ENCODE measurements around the gene VWA5B2.

The VWA5B2 gene

DNA sequence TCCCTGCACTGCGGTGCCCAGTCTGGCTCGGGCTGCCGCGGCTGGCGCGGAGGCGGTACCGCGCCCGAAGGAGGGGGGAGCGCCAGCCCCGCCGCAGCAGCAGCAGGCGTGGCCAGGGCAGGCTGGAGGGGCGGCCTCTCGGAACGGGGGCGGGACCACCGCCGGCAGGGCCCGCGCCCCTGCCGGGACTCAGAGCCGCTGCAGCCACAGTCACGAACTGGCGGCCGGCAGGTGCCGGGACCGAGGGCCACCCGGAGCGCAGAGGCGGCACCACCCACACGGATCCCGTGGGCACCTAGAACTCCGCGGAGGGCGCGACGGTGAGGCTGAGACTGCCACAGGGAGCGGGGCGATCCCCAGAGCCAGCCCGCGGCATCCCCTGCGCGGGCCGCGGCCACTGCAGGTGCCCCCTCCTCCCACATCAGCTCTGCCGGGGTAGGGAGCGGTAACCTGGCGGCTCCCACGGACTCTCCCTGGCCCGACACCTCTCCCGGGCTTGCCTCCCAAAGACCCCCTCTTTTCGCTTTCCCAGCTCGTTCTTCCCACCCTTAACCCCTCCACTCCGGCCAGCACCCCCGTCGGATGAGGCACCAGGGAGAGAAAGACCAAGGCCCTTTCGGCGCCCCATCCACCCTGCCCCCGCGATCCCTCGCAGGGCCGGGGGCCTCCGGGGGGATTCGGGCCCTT, at the start of gene VWA5B2:
Gene VWA5B2 (plus strand): TSS at position 192 of the 687 bp plus-strand sequence. CDS start 944 bp downstream, outside the sequence.
- peak; percentile 6 for DNase-seq (ENCODE audit: low read depth)

DNA sequence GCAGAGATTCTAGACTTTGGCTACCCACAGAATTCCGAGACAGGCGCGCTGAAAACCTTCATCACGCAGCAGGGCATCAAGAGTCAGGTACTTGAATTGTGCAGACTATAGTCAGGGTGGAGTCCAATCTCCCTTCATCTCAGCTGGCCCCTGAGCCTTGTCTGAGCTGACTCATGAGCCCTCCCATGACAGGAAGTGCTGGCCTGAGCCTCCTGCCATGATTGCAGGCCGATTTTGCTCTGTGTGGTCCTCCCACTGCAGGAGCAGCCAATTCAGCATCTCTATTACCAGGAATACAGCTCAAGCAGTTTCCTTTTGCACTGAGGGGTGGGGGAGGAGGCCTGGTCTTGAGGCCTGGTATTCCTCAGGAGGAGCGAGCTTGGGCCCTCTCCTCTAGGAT, 49.2 kb upstream of the VWA5B2 start:
- peak; percentile 64 for DNase-seq (ENCODE audit: low read depth)

DNA sequence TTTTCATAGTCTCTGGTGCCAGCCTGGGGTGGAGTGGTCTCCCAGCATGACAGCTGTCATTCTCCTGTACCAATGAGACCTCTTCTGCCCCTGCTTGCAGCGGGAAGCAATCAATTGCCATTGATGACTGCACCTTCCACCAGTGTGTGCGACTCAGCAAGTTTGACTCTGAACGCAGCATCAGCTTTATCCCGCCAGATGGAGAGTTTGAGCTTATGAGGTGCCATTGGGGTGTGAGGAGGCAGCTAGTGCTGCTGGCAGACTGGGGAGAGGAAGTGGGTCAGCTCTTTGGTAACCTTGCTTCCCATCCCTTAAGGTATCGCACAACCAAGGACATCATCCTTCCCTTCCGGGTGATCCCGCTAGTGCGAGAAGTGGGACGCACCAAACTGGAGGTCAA, 47.8 kb upstream of the VWA5B2 start:
- DNase-seq (ENCODE audit: low read depth): no peak

DNA sequence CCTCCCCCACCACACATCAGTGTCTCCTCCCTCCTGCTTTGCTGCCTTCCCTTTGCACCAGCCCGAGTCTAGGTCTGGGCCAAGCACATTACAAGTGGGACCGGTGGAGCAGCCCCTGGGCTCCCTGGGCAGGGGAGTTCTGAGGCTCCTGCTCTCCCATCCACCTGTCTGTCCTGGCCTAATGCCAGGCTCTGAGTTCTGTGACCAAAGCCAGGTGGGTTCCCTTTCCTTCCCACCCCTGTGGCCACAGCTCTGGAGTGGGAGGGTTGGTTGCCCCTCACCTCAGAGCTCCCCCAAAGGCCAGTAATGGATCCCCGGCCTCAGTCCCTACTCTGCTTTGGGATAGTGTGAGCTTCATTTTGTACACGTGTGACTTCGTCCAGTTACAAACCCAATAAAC, 45.7 kb upstream of the VWA5B2 start:
- DNase-seq (ENCODE audit: low read depth): no peak

DNA sequence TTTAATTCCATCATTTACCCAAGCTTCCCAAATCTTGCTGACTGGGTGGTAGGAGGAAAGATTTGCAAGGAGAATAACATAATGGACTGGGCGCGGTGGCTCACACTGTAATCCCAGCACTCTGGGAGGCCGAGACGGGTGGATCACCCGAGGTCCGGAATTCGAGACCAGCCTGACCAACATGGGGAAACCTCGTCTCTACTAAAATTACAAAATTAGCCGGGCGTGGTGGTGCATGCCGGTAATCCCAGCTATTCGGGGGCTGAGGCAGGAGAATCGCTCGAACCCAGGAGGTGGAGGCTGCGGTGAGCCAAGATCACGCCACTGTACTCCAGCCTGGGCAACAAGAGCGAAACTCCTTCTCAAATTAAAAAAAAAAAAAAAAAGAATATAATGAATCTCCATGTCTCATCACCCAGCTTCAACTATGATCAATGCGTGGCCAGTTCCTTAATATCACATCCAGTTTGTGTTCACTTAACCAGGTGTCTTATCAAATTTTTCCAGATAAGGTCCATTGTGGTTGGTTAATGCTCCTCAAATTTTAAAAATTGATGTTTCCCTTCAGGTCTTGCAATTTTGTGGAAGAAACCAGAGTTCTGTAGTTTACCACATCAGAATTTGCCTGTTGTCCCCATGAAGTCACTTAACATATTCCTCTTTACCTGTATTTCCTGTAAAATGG, 44.7 kb upstream of the VWA5B2 start:
- no peak for DNase-seq (ENCODE audit: low read depth)

DNA sequence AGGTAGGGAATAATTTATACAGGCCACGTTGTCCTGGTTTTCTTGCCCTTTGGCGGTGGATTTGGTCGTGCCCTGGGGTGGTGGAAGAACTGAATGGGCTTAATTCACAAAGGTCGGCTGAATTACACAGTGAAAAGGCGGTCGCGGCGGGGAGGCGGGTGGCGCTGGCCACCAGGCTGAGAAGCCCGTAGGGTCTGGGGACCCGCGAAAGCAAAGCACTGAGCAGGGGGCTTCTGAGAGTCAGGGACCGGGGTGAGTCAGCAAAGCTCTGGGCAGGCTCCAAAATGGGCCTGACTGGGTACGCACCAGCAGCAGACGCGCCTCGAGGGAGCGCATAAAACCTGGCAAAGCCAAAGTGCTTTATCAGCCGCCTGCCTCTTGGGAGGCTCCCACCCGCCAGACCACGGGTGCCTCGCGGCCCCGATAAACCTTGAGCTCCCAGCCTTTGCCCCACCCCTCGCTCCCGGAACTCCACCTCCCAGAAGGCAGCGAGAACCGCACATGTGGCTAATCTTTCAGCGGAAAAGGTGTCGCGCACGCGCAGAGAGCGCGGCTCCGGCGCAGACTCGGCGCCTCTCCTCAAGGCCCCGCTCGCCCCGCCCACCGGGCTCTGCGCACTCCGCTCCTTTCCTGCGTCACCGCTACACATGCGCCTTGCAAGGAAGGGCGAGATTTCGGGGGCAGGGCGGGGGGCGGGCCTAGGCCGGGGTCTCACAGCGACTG, 43.8 kb upstream of the VWA5B2 start:
- DNase-seq (ENCODE audit: low read depth): peak; percentile 98

DNA sequence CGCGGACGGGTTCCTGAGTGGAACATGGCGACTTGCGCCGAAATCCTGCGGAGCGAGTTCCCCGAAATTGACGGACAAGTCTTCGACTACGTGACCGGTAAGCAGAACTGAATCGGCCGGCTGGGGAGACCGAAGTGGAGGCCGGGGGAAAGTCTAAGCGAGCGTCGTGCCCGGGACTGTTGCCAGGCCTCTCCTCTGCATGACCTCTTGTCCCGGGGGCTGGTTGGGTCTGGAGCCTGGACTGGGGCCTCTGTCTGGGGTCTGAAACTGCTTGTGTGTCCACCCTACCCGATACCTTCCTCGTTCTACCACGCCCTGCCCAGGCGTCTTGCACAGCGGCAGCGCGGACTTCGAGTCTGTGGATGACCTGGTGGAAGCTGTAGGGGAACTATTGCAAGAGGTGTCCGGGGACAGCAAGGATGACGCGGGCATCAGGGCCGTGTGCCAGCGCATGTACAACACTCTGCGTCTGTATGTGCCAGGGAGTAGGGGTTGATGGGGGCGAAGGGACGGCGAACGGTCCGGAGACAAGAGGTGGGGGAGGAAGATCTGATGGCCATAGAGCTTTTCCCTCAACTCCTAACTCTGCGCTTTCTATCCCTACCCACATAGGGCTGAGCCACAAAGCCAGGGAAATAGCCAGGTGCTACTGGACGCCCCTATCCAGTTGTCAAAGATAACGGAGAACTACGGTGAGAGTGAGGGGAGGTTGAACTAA, 43.0 kb upstream of the VWA5B2 start, which contains the start of gene ABCF3:
Gene ABCF3 (plus strand): TSS at position 16 of the 718 bp plus-strand sequence. CDS start 9 bp downstream, at position 25.
- DNase-seq (ENCODE audit: low read depth): peak; percentile 34

DNA sequence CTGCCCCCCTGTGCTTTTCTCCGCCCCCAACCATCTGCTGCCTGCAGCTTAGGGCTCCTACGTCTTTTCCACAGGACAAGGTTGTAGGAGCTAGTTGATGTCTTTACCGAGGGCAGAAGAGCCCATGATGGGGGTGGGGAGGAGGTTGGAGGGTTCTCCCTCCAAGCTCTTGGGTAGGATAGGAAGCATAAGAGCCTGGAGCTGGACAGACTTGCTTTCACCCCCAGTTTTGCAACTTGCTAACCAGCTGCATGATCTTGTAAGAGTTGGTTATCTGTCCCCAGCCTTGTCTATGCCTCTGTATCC, 42.5 kb upstream of the VWA5B2 start:
- DNase-seq (ENCODE audit: low read depth): no peak

DNA sequence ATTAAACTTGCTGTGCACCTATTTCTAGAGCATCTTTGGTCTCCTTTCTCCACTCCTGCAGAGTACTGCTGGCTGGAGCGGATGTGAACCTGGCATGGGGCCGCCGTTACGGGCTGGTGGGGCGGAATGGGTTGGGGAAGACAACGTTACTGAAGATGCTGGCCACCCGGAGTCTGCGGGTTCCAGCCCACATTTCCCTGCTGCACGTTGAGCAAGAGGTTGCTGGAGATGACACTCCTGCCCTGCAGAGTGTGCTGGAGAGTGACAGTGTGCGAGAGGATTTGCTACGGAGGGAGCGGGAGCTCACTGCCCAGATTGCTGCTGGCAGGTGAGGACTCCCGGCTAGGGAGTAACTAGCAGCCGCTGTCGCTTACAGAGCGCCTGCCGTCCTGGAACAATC, 41.3 kb upstream of the VWA5B2 start:
- no peak for DNase-seq (ENCODE audit: low read depth)

DNA sequence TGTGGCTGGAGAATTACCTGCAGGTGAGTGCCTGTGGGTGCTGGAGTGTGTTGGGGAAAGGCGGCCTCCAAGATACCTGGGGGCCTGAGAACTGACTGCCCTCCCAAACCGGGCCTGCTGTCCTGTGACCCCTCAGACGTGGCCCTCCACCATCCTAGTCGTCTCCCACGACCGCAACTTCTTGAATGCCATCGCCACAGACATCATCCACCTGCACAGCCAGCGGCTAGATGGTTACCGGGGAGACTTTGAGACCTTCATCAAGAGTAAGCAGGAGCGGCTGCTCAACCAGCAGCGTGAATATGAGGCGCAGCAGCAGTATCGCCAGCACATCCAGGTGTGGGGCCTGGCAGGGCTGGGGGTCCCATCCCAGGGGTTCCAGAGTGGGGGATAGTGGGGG, 40.0 kb upstream of the VWA5B2 start:
- no peak for DNase-seq (ENCODE audit: low read depth)

DNA sequence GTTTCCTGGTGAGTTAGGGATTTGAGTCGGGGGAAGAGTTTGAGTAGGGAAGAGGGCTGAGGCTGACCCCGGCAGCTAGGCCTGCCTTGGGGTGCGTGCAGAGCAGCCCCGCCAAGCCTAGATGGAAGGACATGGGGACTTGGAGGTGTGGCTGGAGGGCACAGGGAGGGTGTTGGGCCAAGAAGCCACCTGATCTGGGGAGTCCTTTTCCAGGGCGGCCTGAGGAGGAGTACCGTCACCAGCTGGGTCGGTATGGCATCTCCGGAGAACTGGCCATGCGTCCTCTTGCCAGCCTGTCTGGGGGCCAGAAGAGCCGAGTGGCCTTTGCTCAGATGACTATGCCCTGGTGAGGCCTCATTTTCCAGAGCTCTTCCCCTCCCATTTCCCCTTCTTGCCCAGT, 36.5 kb upstream of the VWA5B2 start:
- no peak for DNase-seq (ENCODE audit: low read depth)

DNA sequence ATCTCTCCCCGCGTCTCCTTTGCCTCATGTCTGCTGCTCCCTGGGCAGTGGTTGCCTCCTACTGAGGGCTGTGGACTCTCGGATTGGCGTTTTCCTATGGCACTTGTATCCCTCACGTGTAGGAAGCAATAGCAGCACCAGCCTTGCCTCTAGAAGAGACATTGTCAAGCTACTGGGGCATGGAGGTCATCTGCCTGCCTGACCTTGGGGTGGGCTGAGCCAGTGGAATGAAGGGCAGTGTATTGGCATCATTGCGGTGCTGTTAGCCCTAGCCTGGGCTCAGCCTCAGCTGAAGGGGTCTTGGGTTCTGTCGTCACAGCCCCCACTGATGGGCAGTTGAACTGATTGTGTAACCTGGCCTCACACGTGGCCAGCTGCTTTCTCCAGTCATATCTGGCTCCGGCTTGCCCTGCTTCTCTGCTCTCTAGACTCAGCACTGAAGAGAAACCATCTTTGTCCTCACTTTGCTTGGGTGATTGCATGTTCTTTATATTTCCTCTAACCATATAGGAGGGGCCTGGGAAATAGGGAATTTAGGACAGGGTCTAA, 35.3 kb upstream of the VWA5B2 start:
- DNase-seq (ENCODE audit: low read depth): no peak

DNA sequence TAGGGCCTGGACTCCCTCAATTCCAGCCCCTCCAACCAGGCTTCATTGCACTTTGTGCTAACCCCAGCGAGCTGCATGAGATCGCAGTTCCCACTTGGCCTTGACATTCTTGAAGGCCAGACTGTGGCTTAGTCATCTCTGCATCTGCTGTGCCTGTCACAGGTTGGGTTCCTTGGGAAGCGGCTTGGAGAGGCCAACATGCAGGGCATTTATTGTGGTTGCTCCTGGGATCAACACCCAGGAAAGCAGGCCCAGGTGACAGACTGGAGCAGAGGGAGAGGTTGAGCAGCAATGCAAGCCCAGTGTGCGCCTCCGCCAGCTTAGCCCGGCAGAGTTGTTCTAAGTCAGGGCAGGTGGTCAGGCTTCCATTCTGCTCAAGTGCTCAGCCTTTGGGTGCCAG, 32.8 kb upstream of the VWA5B2 start:
- DNase-seq (ENCODE audit: low read depth): peak; percentile 68

DNA sequence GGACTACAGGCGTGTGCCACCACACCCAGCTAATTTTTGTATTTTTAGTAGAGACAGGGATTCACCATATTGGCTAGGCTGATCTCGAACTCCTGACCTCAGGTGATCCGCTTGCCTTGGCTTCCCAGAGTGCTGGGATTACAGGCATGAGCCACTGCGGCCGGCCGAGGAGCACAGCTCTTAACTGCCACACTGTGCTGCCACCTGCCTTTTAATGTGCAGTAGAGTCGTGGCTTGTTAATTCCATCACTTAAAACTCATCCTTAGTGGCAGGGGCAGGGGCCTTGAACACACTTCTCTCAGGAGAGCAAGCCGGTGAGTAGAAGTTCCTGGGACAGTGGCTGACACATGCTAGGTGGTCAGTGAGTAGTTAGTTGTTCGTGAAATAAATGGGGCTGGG, 30.9 kb upstream of the VWA5B2 start:
- DNase-seq (ENCODE audit: low read depth): no peak

DNA sequence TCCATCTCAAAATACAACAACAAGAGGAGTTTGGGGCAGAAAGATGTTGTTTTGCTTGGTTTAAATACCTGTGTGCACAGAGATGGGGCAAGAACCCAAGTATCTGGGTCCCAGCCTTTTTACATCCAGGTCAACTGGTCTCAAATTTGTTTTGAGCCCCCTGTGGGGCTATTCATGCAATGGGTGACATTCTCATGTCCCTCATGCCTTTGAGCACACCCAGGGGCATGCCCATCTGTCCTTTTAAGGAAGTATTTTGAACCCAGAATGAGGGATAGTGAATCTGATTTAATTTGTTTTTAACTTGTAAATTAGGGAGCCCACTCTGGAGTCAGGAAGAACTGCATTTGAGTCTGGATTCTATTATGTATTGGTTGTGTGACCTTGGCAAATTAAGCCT, 28.6 kb upstream of the VWA5B2 start:
- DNase-seq (ENCODE audit: low read depth): no peak

DNA sequence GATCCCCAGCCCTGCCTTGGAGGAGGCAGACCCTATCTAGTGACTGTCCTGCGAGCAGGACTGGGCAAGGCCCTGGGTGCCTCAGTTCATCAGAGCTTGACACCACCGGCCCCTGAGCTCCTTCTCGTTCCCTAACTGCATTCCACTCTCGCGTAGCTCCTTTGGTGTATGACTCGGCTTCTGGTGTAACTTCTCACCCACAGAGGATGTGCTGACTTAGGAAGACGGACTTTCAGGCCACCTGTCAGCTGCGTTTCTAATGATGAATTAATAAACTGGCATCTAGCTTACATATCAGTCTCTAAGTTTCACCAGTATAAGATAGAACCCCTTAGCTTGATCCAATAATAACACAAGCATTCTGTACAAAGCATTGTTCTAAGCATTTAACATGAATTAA, 25.9 kb upstream of the VWA5B2 start:
- peak; percentile 40 for DNase-seq (ENCODE audit: low read depth)

DNA sequence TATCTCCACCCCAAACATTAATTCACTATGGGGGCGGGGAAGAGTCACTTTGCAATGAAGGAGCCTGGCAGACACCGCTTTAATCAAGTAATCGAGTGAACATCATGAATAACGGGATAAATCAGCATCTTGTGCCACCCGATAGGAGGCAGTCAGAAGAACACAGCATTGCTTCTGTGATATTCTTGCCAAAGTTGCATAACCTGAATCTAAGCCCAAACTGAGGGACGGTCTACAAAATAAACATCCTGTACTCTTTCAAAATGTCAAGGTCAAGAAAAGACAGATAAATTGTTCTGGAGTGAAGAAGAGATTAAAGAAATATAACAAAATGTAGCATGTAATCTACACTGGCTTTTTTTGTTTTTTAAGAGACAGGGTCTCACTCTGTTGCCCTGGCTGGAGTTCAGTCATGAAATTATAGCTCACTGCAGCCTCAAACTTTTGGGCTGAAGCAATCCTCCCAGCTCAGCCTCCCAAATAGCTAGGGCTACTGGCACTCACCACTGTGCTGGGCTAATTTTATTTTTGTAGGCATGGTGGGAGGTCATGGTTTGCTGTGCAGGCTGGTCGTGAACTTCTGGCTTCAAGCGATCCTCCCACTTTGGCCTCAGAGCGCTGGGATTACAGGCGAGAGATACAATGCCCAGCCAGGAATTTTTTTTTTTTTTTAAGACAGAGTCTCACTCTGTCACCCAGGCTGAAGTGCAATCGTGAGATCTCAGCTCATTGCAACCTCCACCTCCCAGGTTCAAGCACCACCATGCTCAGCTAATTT, 20.1 kb upstream of the VWA5B2 start:
- peak; percentile 57 for DNase-seq (ENCODE audit: low read depth)

DNA sequence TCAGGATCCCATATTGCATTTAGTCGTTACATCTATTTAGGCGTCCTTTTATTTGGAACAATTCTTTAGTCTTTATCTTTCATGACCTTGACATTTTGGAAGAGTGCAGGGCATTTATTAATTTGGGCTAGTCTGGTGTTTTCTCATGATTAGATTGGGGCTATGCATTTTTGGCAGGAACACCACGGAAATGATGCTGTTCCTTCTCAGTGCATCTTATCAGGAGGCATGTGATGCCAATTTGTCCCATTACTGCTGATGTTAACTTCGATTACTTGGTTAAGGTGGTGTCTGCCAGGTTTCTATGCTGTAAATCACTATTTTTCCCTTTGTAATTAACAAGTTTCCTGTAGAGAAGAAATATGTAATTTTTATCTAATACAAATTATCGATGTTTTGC, 18.1 kb upstream of the VWA5B2 start:
- no peak for DNase-seq (ENCODE audit: low read depth)

DNA sequence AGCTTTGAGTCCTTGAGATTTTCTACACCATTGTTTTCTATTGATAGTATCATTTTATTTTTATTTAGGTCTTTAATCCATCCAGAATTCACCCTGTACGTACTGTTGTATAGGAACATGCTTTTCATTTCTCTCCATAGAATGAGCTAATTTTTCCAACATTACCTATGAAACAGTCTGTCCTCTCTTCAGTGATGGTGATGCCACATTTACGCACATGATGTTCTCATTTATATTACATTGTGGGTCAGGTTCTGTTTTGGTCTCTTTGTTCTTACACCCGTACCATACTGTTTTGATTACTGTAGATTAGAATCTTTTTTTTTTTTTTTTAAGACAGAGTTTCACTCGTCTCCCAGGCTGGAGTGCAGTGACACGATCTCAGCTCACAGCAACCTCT, 17.7 kb upstream of the VWA5B2 start:
- DNase-seq (ENCODE audit: low read depth): no peak

DNA sequence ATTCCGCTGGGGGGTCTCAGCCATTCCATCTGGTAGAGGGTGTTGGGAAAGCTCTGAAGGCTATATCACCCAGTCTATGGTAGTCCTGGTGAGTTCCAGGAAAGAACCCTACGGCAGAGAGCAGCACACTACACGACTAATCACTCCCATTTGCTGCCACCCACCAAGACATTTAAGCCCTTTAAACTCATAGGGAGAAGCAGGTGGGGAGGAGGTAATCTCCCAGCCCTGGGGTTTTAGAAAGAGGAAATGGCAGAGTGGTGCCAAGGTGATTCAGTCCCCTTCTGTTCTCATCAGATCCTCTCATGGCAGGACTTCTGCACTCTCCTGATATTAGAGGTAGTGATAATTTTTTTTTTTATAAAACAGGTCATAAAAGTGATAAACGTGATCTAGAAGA, 10.6 kb upstream of the VWA5B2 start:
- DNase-seq (ENCODE audit: low read depth): no peak

DNA sequence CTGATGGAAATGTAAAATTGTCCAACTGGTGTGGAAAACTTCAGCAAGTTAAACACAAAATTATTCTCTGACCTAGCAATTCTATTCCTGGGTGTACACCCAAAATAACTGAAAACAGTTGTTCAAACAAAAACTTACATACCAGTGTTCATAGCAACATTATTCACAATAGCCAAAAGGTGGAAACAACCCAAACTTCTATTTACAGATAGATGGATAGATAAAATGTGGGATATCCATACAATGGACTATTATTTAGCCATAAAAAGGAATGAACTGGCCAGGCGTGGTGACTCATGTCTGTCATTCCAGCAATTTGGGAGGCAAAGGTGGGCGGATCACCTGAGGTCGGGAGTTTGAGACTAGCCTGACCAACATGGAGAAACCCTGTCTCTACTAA, 6.9 kb upstream of the VWA5B2 start:
- DNase-seq (ENCODE audit: low read depth): no peak

DNA sequence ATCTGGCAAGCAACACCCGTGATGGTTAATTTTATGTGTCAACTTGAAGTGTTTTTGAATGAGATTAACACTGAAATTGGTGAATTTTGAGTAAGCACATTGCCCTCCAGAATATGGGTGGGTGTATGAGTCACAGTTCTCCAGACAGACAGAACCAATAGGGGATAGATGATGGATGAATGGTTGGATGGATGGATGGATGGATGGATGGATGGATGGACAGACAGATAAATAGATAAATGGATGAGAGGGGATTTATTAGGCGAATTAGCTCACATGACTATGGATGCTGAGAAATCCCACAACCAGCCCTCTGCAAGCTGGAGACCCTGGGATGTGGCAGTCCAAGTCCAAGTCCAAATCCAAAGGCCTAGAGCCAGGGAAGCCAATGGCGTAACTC, 5.4 kb upstream of the VWA5B2 start:
- DNase-seq (ENCODE audit: low read depth): no peak
